Thyroid gland (tissue), 4 donors: Measurements from ENCODE around the gene VPS51.

ENCODE experiments used
- POLR2A ChIP-seq, 2 donors: fragments of 450-650 bp; IDR thresholded peaks; one replicate each; pipeline ENCODE4 v1.6.1; 2017; ENCODE audit warnings: antibody characterized with exemption in 2 of 2, mild to moderate bottlenecking in 2 of 2, moderate library complexity in 1 of 2
- TF ChIP-seq, protein P1 (sequence below), 6 experiments: fragments of 200-600 bp in 3 of 6; fragments of 450-650 bp in 3 of 6; sonication (generic) in 3 of 6; IDR thresholded peaks; one replicate each; pipeline ENCODE4 v1.5.1; 2016 to 2019; ENCODE audit warnings: antibody characterized with exemption in 6 of 6, mild to moderate bottlenecking in 2 of 6, inconsistent platforms in 1 of 6, moderate library complexity in 1 of 6

- TF ChIP-seq, protein P1, sequence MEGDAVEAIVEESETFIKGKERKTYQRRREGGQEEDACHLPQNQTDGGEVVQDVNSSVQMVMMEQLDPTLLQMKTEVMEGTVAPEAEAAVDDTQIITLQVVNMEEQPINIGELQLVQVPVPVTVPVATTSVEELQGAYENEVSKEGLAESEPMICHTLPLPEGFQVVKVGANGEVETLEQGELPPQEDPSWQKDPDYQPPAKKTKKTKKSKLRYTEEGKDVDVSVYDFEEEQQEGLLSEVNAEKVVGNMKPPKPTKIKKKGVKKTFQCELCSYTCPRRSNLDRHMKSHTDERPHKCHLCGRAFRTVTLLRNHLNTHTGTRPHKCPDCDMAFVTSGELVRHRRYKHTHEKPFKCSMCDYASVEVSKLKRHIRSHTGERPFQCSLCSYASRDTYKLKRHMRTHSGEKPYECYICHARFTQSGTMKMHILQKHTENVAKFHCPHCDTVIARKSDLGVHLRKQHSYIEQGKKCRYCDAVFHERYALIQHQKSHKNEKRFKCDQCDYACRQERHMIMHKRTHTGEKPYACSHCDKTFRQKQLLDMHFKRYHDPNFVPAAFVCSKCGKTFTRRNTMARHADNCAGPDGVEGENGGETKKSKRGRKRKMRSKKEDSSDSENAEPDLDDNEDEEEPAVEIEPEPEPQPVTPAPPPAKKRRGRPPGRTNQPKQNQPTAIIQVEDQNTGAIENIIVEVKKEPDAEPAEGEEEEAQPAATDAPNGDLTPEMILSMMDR (IDR thresholded peaks at IDR 0.05): no peak
- no peak for TF ChIP-seq POLR2A (IDR thresholded peaks at IDR 0.05)
Measured at GRCh38 chr11:65086809-65087208, 9.2 kb upstream of the VPS51 start.
